NCI-H1105 (cell line): ENCODE measurements around the gene PRKCH.

Source experiments
- DNase-seq: peaks from one replicate; lab custom pipeline; 2025; lab: John Stamatoyannopoulos, UW

Gene PRKCH

GRCh38 chr14:61321385-61322010 is at the start of gene PRKCH:
TSS of gene PRKCH (plus strand) at chr14:61321579. CDS start at chr14:61322102, 523 bp downstream.
- peak; percentile 53 for DNase-seq

DNA sequence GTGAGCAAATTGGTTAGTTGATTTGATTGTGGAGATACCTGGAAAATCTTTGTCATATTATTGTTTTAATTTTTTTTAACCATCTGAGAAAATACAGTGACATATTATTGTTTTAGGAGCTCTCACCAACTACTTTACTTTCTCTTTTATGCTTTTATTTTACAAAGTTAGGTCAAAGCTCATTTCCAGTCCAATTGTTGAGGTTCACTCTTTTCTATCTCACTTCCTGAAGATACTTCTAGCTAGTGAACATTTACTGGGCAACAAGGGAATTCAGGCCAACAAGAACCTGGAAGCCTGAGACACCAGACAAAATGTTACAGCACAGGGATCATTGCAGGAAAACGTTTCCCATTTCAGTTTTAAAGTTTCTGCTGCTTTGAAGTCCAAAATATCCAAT is 44.1 kb upstream of the PRKCH start:
- DNase-seq = no peak

GRCh38 chr14:61277784-61278183 is 43.6 kb upstream of the PRKCH start:
- no peak for DNase-seq

DNA sequence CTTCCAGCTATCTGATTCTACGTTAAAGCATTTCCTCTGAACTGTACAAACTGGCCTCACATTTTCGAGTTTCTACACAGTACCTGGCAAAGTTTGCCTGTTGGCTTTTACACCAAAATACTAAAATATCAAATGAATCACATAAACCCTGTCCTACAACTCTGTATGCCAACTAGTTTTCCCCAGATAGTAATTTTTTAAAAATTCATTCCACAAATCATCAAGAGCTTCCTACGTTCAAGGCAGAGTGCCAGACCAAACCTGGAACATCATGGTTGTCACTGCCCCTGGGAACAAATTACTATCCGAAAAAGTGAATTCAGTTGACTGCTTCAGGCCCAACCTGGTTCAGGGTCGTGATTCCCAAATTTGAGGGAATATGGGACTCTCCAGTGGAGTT is 42.3 kb upstream of the PRKCH start:
- no peak for DNase-seq

- DNase-seq = no peak
Measured at GRCh38 chr14:61280092-61280525, 41.3 kb upstream of the PRKCH start.

DNA sequence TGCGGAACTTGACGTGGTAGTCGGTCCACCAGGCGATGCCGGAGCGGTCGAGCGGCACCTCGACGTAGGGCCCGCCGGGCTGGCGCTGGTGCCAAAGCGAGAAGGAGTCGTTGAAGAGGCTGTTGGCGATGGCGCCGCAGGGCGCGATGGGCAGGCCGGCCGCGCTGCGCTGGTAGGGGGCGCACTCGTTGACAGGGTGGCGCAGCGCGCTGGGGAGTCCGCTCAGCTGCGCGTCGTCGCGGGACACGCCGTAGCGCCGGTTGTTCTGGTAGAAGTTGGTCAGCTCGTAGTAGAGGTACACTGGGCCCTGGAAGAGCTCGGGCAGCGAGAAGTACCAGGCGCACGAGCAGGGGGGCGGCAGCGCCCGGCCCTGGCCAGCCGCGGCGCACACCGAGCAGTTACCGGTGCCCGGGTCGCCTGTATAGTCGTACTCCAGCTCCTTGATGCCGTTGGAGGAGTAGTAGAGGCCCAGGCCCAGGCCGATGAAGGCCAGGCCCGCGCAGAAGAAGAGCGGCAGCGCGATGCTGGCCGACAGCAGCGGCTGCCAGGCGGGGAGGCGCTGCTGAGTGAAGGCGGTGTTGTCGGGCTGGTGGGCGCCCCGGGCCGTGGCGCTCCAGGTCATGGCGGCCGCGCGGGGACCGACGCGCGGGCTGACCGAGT is 40.7 kb upstream of the PRKCH start:
- DNase-seq = peak; percentile 69

DNA sequence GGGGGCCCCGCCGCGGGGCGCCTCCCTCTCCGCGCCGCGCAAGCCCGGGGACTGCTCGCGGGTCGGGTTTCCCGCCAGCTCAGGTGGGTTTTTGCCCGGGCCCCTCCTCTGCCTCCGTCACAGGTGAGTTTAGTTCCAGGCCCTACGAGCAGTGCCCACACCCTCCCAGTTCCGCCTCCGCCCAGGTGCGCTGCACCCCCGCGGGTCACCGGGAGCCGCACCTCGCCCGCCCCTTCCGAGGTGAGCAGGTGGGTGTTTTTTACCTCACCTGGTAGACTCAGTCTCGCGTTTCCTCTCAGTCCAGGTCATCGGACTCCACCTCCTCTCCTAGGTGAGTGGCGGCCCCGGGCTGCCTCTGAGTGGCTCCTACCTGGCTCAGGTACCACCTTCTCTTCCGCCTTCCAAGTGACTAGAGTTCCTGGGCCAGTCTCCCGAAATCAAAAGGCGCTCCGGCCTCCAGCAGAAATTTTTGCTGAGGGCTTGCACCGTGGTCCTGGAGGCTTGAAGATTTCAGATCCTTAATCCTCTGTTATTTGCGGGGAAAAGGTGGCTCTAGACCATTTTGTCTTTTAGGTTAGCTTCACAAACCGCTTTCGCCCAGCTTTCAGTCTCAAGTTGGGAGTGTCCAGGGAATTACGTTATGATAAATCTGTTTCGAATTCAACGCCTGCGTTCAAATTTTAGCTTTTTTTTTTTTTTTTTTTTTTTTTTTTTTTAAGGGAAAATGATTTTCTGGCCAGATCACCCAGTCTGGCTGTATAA is 40.0 kb upstream of the PRKCH start, which contains the start of gene TMEM30B:
Gene TMEM30B, minus strand, starts transcription at position 153 of the 762 bp plus-strand sequence. CDS start 191 bp downstream, outside the sequence.
- peak; percentile 83 for DNase-seq

DNA sequence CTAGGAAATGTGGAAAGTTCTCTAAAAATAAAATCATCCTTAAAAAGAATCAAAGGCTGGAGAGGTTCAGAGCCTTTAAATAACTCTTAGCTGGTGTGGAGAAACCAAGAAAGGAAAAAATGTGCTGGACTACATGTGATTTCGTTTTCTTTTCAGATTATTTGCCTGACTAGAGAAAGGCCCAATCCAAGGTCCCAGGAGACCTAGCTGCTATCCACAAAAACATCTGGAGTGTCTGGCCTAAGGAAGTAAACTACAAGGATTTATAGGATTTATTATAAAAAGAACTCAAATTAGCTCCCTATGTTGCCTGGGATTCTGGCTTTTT is 39.5 kb upstream of the PRKCH start:
- DNase-seq = no peak

DNA sequence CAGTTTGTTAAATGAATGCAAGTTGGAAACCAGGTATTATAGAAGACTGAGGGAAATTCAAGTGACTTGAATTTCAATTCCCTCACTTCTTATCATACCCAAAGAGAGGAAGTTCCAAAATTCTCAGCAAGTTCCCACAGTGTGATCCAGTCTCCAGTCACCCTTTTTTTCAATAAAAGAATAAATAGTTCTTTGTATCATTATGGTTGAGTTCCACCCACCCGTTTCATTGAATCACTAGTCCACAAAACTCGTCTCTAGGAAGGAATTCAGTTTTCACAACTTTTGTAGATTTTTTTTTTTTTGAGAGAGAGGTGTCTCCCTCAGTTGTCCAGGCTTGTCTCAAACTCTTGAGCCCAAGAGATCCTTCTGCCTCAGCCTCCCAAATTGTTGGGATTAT is 38.6 kb upstream of the PRKCH start:
- no peak for DNase-seq

DNA sequence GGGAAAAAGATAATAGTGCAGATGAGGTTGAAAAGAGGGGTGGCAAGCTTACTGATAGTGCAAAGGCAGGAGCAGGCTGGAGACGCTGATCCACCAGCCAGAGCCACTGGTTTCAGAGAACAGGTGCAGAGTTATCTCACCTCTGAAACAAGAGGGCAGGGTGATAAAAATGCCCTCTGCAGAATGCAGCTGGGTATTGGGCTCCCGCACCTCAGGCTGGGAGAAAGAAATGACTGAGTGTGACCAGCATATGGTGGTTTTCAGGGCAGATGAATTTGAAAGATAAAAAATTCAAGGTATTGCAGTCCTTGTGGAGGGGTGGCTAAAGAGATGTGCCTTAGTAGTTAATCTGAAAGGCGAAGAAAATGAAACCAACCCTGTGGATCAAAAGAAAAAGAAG is 37.4 kb upstream of the PRKCH start:
- no peak for DNase-seq

DNA sequence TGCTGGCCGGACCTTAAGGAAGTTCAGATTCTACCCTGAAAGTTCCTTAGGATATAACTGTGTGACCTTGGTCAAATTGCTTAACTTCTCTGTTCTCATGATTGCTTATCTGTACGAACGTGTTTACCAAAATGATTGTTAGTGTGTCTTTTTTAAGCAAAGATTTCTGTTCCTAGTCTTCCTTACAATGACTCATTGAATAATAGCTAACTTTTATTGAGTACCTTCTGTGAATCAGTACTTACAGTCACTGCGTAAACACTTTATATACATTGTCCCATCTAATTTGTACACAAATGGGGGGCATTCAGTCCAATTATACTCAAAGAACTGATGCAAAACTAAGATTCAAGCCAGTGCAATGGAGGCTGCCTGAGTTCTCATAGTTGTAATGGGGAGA is 36.0 kb upstream of the PRKCH start:
- no peak for DNase-seq

DNA sequence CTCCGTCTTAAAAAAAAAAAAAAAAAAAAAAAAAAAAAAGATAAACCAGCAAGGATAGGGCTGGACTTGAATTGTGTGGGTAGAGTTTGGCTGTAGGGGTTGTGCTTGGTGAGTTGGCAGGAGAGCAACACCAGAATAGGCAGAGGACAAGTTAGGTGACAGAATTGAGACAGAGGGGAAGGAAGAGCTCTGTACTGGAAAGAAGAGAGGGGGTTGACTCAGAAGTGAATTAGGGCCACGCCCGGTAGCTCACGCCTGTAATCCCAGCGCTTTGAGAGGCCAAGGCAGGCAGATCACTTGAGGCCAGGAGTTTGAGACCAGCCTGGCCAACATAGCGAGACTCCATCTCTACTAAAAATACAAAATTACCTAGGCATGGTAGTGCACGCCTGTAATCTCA is 34.2 kb upstream of the PRKCH start:
- no peak for DNase-seq

GRCh38 chr14:61288228-61288627 is 33.2 kb upstream of the PRKCH start:
- DNase-seq = no peak

DNA sequence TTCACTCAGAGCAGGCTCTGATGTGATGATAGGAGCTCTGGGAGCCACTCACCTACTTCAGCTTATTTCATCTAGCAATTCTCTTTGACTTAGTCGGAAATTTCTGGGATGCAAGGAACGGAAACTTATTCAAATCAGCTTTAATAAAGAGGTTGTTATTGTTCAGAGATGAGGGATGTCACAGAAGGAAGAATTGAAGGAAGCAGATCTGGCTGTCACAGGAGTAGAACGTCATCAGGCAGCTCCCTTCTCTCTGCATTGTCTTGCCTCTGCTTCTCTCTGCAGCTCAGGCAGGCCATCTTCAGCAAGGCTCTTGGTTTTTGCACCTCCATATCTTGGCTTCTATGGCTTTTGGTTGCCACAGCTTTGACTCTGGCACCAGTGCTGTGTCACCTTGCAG is 32.7 kb upstream of the PRKCH start:
- no peak for DNase-seq

- no peak for DNase-seq
Measured at GRCh38 chr14:61290701-61291100, 30.7 kb upstream of the PRKCH start.

GRCh38 chr14:61296151-61296550 is 25.2 kb upstream of the PRKCH start:
- no peak for DNase-seq

- DNase-seq = peak; percentile 19
Measured at GRCh38 chr14:61296719-61297502, 24.5 kb upstream of the PRKCH start.

GRCh38 chr14:61297581-61297980 is 23.8 kb upstream of the PRKCH start:
- no peak for DNase-seq

GRCh38 chr14:61298824-61299223 is 22.6 kb upstream of the PRKCH start:
- no peak for DNase-seq

DNA sequence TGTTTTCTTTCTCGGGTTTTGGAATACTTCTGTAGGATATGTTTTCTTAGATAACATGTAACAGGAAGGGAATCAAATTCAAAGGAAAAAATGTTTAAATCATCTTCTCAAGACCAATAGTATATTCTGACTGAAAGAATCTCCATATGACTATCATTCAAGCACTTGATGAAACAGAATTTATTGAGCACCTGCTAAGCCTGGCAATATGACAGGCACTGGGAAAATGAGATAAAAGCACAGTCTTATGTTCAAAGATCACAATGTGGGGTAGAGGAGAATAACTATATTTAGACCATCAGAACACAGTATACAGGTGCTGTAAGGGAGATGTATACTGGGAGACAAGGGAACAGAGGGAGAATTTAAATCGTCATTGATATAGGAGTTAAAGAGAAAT is 21.2 kb upstream of the PRKCH start:
- no peak for DNase-seq

DNA sequence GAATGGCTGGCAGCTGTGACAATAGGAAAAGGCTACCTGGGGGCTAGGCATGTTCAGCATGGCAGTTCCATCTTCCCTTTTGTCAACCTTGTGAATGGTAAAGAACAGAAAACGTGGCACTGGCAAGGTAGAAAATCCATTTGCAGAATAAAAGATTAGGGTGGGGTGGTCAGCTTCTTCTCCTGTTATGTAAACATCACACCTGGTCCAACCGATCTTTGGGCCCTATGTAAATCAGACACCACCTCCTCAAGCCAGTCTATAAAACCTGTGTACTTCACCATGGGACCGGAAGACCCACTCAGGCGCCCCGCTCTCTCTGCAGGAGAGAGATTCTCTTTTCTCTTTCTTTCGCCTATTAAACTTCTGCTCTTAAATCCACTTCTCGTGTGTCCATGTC is 20.6 kb upstream of the PRKCH start:
- DNase-seq = no peak

DNA sequence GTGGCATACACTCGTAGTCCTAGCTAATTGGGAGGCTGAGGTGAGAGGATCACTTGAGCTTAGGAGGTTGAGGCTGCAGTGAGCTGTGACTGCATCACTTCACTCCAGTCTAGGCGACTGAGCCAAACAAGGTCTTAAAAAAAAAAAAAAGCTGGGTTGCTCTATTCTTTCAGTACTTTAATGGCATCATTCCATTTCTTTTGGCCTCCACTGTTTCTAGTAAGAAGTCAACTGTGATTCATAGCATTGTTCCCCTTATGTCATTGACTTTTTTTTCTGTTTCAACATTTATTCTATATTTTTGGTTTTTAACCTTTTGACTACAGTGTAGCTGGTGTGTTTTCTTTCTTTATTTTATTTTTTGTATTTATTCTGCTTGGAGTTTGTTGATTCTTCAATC is 16.7 kb upstream of the PRKCH start:
- DNase-seq = no peak
